ENCODE results near the gene IGFALS.

DNA sequence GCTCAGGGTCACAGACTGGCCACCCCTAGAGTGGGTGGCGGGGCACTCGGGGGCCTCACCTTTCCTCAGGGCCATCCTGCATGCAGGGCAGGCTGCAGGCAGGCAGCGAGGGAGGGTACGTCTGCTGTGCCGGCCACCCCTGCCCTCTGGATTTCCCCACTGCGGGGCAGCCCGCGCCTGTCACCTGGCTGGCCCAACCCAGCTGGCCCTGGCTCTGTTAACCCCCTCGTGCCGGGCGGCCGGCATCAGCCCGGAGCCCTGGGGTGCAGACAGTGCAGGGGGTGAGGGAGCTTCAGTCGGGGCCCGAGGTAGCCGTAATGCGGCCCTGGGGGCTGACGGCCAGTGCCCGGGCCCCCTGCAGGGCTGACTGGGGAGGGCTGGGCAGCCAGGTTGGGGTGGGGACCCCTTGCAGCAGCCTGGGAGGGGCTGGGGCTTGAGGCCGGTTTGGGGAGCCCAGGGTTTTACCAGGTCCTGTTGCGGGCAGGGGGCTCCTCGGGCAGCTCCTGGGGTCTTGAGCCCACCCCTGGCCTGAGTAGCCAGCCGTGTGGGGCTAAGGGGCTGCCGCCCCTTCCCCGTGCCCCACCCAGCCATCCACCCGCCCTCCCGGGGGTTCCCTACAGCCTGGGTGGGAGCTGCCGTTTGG, at the start of gene IGFALS:
- TF ChIP-seq, protein P1, sequence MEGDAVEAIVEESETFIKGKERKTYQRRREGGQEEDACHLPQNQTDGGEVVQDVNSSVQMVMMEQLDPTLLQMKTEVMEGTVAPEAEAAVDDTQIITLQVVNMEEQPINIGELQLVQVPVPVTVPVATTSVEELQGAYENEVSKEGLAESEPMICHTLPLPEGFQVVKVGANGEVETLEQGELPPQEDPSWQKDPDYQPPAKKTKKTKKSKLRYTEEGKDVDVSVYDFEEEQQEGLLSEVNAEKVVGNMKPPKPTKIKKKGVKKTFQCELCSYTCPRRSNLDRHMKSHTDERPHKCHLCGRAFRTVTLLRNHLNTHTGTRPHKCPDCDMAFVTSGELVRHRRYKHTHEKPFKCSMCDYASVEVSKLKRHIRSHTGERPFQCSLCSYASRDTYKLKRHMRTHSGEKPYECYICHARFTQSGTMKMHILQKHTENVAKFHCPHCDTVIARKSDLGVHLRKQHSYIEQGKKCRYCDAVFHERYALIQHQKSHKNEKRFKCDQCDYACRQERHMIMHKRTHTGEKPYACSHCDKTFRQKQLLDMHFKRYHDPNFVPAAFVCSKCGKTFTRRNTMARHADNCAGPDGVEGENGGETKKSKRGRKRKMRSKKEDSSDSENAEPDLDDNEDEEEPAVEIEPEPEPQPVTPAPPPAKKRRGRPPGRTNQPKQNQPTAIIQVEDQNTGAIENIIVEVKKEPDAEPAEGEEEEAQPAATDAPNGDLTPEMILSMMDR (IDR thresholded peaks at IDR 0.05): no peak
- TF ChIP-seq POLR2A (IDR thresholded peaks at IDR 0.05): no peak

All from sigmoid colon (tissue), 3 donors.